Natural killer cell (primary cell): Measurements from ENCODE around the gene NOL8. TPM values are rescaled to one million over a fixed set of nuclear protein-coding genes. Genes with fewer than 3 reads are reported as not detected.

Source experiments
- ATAC-seq, 3 donors: fragments of 150-1000 bp in 2 of 3; fragments of 200-7000 bp in 1 of 3; cut with Tn5 transposase; 1 replicate in 1 of 3; 2 replicates in 2 of 3; pipeline ENCODE4 v1.10.0; 2021; ENCODE audit warnings: mild to moderate bottlenecking in 2 of 3, moderate library complexity in 2 of 3
- DNase-seq, 2 donors: peaks; one replicate each; pipeline versions ENCODE4 v3.0.0 to v3.0.0-alpha.2; 2013 to 2021; ENCODE audit warnings: mixed read lengths in 1 of 2
- H3K27ac ChIP-seq: one replicate; pipeline ENCODE4 v1.5.1; 2013; ENCODE audit warnings: mild to moderate bottlenecking, low read length
- H3K27me3 ChIP-seq: one replicate; pipeline ENCODE4 v1.6.1; 2013; ENCODE audit warnings: low read length; ENCODE audit not compliant: control insufficient read depth, insufficient read depth
- H3K36me3 ChIP-seq: one replicate; pipeline ENCODE4 v1.6.1; 2013; ENCODE audit warnings: low read length; ENCODE audit not compliant: control insufficient read depth, insufficient read depth
- H3K4me1 ChIP-seq: one replicate; pipeline ENCODE4 v1.6.1; 2013; ENCODE audit warnings: low read length; ENCODE audit not compliant: control insufficient read depth, insufficient read depth
- H3K4me3 ChIP-seq: one replicate; pipeline ENCODE4 v1.5.1; 2013; ENCODE audit warnings: low read length
- H3K9me3 ChIP-seq: one replicate; pipeline ENCODE4 v1.6.1; 2013; ENCODE audit warnings: low read length; ENCODE audit not compliant: control insufficient read depth, insufficient read depth
- H3K27ac Mint-ChIP-seq, 2 donors: one replicate each; pipeline ENCODE4 v1.8.0; 2022; ENCODE audit warnings: mild to moderate bottlenecking in 2 of 2, mixed read lengths in 2 of 2, moderate library complexity in 1 of 2
- H3K27me3 Mint-ChIP-seq, 2 donors: one replicate each; pipeline ENCODE4 v1.8.0; 2022; ENCODE audit warnings: low read depth in 2 of 2, mixed read lengths in 2 of 2
- H3K36me3 Mint-ChIP-seq: one replicate; pipeline ENCODE4 v1.8.0; 2022; ENCODE audit warnings: mixed read lengths
- H3K4me1 Mint-ChIP-seq, 2 donors: one replicate each; pipeline ENCODE4 v1.8.0; 2022; ENCODE audit warnings: mixed read lengths in 2 of 2
- H3K4me3 Mint-ChIP-seq: one replicate; pipeline ENCODE4 v1.8.0; 2022; ENCODE audit warnings: mild to moderate bottlenecking, moderate library complexity, mixed read lengths
- H3K9me3 Mint-ChIP-seq, 2 donors: one replicate each; pipeline ENCODE4 v1.8.0; 2022; ENCODE audit warnings: mixed read lengths in 2 of 2
- CTCF ChIP-seq: fragments of 200-600 bp; IDR thresholded peaks from one replicate; pipeline ENCODE4 v1.8.0; 2022; ENCODE audit warnings: antibody characterized with exemption
- WGBS: methylation state at CpG from one replicate; pipeline ENCODE4 v1.1.7; 2013; ENCODE audit warnings: missing lambda C conversion rate; ENCODE audit not compliant: insufficient coverage; 5-methylcytosine and 5-hydroxymethylcytosine counted together
- intact Hi-C: fragments of 100-400 bp; cut with micrococcal nuclease; formaldehyde crosslinking; loops from one replicate; pipeline ENCODE4 v1.14.2; 2022
- total RNA-seq, 4 donors: library from RNA; stranded (reverse); fragments of 120-200 nt in 1 of 4; gene quantifications; one replicate each; pipeline versions ENCODE4 v1.2.3 to v1.2.4, GENCODE V29; 2013 to 2022

The NOL8 gene
- 10 to 100 TPM; 42.3 to 50.7 (median 46.7) TPM for total RNA-seq
- 62.0 TPM for total RNA-seq (2013)

- peak within 1 kb of the TSS; percentile 99 for H3K4me3 Mint-ChIP-seq
- under 1% methylated on average over 55 of the region's 55 CpGs for WGBS
- peaks cover 14% of the 10 kb centered on the region for H3K36me3 ChIP-seq
- H3K4me3 ChIP-seq, result peak within 1 kb of the TSS; percentile 65
- no peaks in the 10 kb centered on the region for H3K36me3 Mint-ChIP-seq
- H3K4me1 Mint-ChIP-seq, result peaks cover 31 to 33% of the 10 kb centered on the region in 2 donors
- DNase-seq (peak; percentile 82 to 91), ATAC-seq (peak; percentile 91 to 96 (median 91))
- no peak for TF ChIP-seq CTCF
- H3K4me1 ChIP-seq, result peaks cover 4% of the 10 kb centered on the region
- no peaks in the 10 kb centered on the region for H3K27me3 Mint-ChIP-seq
- peak within 1 kb of the TSS; percentile 95 for H3K27ac ChIP-seq
- no peaks in the 10 kb centered on the region for H3K27me3 ChIP-seq
- peak within 1 kb of the TSS; percentile 98 for H3K27ac Mint-ChIP-seq
- H3K9me3 Mint-ChIP-seq, result no peaks in the 10 kb centered on the region
- no peaks in the 10 kb centered on the region for H3K9me3 ChIP-seq
- intact Hi-C loops, result loop anchor here (1.0 to 5.0 kb wide), 3 partner anchors 32 to 345 kb away; partner anchors contain the start of genes IARS1 and IPPK
Measured at GRCh38 chr9:92325269-92325990, at the start of gene NOL8, which contains the start of gene CENPP. Gene NOL8, minus strand, starts transcription at chr9:92325350. Its CDS starts 1,189 bp downstream, at chr9:92324161. Gene CENPP, plus strand, starts transcription at chr9:92325953.

- no peak for TF ChIP-seq CTCF
- Mint-ChIP-seq H3K9me3 (peaks cover 4 to 11% of the 10 kb centered on the region in 2 donors), H3K27me3 (no peaks in the 10 kb centered on the region), H3K4me1 (peaks cover 10 to 16% of the 10 kb centered on the region in 2 donors), H3K36me3 (peaks cover 23% of the 10 kb centered on the region), H3K27ac (no peak overlapping the region), H3K4me3 (no peak overlapping the region)
- no peaks in the 10 kb centered on the region for H3K27me3 ChIP-seq
- DNase-seq (no peak), ATAC-seq (no peak)
- H3K4me3 ChIP-seq, result no peak overlapping the region
- peaks cover 4% of the 10 kb centered on the region for H3K4me1 ChIP-seq
- no peak overlapping the region for H3K27ac ChIP-seq
- peaks cover 10% of the 10 kb centered on the region for H3K9me3 ChIP-seq
- intact Hi-C loops, result no loop called here
- no peaks in the 10 kb centered on the region for H3K36me3 ChIP-seq
- 100% methylated on average over 1 of the region's 2 CpGs for WGBS
Measured at GRCh38 chr9:92373167-92373566, 48.0 kb upstream of the NOL8 start.

GRCh38 chr9:92369075-92369474 lies 43.9 kb upstream of the NOL8 start:
- H3K27me3 ChIP-seq, result no peaks in the 10 kb centered on the region
- no peak for DNase-seq
- ATAC-seq, result no peak
- no peaks in the 10 kb centered on the region for H3K27me3 Mint-ChIP-seq
- no peak overlapping the region for H3K4me3 ChIP-seq
- no peaks in the 10 kb centered on the region for H3K4me1 ChIP-seq
- TF ChIP-seq CTCF, result no peak
- WGBS, result 49% methylated on average over 2 of the region's 2 CpGs
- no peak overlapping the region for H3K27ac ChIP-seq
- peaks cover 2 to 8% of the 10 kb centered on the region in 2 donors for H3K9me3 Mint-ChIP-seq
- peaks cover 9% of the 10 kb centered on the region for H3K36me3 Mint-ChIP-seq
- no peak overlapping the region for H3K4me3 Mint-ChIP-seq
- no peaks in the 10 kb centered on the region for H3K4me1 Mint-ChIP-seq
- intact Hi-C loops, result no loop called here
- no peaks in the 10 kb centered on the region for H3K36me3 ChIP-seq
- H3K9me3 ChIP-seq, result peaks cover 6% of the 10 kb centered on the region
- no peak overlapping the region for H3K27ac Mint-ChIP-seq
